Stimulated activated CD8-positive, alpha-beta memory T cell treated with anti-CD3 and anti-CD28 coated beads, Interleukin-4, amount 100 ng/mL, for 1 hour (primary cell): ENCODE data around the gene CYB561D2.

Source experiments
- DNase-seq, 2 donors: peaks; one replicate each; pipeline ENCODE4 v3.0.0-alpha.2; 2020; ENCODE audit warnings: low read depth in 2 of 2, low spot score in 1 of 2

CYB561D2 gene

DNA sequence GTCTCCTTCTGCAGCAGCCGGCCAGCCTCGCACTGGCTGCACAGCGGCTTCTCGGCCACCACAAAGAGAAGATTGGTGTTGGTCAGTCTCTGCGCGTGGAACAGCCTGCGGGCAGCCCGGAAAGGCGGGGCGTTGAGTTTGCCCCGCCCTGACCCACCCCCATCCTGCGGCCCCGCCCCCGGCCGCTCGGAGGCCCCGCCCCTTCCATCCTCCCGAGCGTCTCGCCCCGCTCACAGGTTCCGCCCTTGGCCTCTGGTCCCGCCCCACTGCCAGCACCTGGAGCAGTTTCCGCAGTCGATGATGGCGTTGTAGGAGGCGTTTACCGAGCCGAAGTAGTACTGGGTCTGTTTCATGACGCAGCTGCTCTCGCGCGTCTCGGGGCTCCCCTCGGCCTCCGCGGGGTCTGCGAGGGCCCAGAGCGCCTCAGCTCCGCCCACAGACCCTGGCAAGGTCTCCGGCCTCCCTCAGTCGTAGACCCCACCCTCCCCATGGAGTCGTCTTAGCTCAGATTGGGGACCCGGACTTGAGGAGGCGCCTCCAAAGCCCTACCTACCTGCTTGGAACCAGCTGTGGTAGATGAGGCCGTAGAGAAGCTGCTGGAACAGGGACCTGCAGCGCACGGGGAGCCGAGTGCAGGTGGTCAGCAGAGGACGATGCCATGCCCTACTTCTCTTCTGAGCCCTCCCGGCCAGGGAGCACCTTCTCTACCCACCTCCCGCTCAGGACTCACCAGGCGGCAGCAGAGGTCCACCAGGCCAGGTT lies 14.6 kb downstream of the CYB561D2 start:
- peak; percentile 80 to 88 for DNase-seq

GRCh38 chr3:50365842-50366220 lies 15.2 kb downstream of the CYB561D2 start:
- no peak for DNase-seq

DNA sequence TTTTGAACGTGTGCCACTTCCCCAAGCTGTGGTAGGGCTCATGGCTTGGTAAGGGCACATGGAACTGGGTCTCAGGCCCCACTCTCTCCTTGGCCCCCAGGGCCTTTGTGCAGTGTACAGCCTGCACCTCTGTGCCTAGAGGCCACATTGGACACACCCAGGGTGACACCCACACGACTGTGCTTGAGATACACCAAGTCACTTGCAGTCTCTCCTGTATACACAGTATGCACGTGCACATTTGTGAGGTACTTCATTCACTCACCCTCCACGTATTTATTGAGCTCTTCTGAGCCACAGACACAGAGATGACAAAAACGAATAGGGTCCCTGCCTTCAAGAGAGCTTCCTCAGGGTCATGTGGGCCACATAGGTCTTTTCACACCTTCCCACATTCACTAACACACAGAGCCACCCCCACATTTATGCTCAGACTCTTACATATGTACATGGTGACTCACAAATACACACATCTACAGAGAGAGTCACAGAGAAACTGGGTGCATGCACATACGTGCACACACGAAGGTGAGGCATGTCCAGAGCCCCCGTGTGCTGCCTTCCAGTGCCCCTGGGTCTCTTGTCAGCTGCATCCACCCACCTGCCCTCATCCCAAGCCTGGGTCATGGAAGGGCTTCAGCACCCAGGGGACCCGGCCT lies 18.5 kb downstream of the CYB561D2 start:
- DNase-seq: no peak

DNA sequence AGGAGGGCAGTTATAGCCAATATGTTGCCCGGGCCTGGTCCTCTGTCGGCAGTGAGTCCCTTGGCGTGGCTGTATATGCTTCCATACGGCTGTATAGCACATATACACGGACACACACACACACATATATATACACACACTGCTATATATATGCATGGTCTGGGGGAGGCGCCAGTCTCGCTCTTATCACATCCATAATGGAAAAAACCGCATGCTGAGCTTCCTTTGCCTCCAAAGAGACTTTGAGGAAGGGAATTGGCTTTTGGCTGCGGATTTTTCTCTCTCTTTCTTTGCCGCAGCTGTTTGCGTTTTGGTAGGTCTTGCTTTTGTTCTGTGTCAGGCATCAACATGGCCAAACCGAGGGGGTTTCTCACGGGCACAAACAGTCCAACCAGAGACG lies 19.9 kb downstream of the CYB561D2 start:
- no peak for DNase-seq

- no peak for DNase-seq
These were observed 20.5 kb downstream of the CYB561D2 start for GRCh38 chr3:50371133-50371685.

DNA sequence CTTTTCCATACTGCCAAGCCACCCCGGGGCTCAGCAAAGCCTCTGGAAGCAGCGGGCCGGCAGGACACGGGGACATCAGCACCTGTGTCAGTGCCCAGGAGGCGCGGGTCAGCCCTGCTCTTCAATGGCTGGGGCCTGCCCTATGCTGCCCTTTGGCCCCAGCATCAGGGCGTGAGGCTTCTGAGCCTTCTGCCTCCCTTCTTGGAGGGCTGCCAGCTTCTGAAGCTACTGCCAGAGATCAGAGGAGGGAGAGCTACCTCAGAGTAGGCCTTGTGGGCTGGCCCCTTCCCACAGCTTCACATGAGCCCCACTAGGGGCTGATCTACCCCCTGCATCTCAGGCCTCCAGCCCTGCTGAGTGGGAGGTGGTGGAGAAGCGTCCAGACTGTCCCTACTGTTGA lies 21.7 kb downstream of the CYB561D2 start:
- DNase-seq: no peak

- DNase-seq: no peak
These were observed 22.7 kb downstream of the CYB561D2 start for GRCh38 chr3:50373146-50374051.

GRCh38 chr3:50374363-50375257 lies 23.9 kb downstream of the CYB561D2 start:
- no peak for DNase-seq

GRCh38 chr3:50375258-50375931 lies 24.7 kb downstream of the CYB561D2 start:
- DNase-seq: no peak

DNA sequence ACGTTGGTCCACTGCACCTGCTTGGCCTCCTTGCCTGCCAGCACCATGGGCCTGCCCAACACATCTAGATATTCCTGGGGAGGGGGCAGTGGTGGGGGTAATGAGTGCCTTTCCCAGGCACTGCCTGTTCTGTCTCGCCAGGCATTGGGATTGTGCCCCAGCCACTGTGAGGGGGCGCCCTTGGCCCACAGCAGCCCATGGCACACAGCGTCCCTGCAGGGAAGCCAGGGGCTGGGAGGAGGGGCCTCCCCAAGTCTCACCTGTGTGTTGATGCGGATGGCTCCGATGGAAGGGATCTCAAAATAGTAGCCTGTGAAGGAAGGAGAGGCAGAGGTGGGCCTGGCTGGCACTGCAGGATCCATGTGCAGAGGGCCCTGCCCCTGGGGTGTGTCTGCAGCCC lies 27.4 kb downstream of the CYB561D2 start:
- no peak for DNase-seq

GRCh38 chr3:50378757-50379156 lies 28.1 kb downstream of the CYB561D2 start:
- DNase-seq: no peak

DNA sequence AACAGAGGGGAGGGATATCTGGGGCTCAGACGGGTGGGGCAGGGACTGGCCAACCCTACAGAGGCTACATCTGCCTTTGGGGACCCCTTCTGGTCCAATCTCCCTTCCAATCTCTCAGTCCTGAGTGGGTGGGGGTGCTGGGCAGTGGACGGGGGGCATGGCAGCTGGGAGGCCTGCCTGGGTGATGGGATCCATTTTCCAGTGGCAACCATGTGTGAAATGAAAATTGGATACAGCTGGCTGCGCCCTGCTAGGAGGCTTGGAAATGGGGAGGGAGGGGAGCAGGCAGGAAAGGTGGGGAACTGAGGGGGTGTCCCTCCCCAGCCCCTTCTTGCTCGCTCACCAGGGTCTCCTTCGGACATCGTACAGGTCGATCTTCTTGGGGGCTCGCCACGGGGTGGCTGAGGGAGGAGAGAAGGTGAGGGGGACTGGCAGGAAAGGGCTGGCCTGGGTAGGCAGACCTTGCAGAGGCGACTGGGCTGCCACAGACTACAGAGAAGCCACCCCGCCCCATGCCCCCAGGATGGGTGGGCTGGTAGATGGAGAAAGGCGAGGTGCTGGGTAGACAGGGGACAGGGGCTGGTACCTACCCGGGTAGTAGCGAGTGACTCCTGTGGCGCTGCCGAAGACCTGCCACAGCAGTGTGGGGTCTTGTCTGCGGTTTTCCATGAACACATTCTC lies 29.9 kb downstream of the CYB561D2 start:
- DNase-seq: no peak

DNA sequence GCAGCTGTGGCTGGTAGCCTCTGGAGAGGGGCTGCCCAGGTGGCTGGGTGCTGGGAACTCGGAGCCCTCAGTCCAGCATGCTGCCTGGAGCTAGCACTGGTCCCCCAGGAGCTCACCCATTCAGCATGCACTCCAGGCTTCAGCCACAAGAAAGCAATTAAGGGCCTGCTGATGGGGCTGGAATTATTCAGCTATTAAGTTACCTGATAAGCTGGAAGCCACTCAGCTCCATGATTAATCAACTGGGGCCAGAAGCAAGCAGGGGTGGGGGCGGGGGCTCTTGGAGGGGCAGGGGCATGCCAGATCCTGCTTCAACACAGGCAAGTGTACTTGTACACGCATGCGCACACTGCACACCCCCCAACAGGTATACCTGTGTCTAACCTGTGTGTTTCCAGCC lies 30.7 kb downstream of the CYB561D2 start:
- DNase-seq: no peak

DNA sequence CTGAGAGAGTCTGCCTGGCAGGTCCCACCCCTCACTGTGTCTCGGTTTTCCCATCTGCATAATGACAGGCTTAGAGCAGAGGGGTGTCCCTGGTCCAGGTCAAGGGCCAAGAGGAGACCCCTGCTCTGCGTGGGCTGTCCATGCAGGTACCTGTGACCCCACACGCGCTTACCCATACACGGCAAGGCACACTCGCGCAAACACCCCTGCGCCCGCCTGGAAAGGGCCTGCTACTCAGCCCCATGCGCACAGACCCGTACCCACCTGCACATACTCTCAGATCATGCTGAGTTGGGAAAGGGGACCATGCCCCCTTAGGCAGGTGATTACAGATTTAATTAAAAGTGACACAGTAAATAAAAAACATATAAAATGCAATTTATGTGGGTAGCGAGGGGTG lies 32.1 kb downstream of the CYB561D2 start:
- no peak for DNase-seq

GRCh38 chr3:50383750-50384149 lies 33.1 kb downstream of the CYB561D2 start:
- no peak for DNase-seq

- no peak for DNase-seq
These were observed 35.1 kb downstream of the CYB561D2 start for GRCh38 chr3:50385754-50386153.

DNA sequence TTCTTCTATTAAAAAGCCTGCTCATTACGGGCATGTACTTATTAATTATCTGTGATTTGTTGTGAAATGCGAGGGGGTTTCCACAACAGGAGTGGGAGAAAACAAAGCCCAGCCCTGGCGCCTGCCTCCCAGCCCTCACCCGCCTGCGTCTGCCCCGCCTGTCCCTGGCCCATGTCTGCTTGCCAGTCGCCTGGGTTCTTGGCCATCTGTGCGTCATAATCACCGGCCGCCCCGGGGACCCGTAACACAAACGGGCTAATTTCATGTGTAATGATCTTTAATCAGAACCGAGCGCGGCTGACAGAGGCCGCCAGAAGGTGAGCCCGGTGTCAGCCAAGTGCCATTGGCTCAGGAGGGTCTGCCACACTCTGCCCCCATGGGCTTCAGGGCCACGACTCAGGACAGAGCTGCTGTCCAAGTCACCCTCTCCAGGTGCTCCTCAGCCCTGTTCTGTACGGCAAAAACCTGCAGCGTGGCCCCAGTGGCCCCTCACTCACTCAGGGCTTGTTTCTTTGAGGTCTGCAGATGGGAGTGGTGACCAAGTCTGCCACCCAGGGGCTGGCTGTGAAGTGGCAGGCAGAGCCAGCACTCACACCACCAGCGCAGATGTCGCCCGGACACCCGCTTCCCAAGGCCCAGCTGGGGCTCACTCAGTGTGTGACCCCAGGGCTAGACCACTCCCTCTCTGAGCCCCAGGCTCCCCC lies 37.5 kb downstream of the CYB561D2 start:
- no peak for DNase-seq

DNA sequence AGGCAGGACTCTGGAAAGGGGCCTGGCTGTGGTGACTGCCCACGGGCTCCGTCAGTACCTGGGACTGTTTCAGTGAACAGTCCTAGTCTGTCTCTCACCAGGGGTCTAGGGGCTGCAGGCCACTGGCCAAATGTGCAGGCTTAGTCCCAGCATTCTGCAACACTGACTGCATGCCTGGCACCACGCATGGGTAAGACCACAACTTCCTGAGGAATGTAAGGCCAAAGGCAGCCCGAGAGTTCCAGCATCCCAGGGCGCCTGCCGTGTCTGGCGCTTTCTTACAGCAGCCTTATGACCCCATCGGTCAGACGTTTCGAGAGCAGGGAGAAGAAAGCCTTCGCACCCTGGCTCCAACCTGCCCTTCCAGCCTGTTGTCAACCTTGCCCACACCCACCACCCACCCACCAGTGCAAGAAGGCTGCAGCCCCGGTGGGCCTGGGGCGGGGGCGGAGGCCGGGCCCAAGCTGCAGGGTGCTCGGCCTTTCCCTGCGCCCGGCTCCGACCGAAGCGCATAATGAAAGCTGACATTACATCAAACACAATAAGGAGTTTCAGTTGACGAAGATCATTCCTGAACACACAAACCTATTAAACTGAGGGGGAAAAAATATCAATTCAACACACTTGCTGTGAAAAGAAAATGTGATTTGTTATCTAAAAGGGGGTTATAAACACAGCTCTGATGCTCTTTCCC lies 38.2 kb downstream of the CYB561D2 start:
- no peak for DNase-seq
